Jurkat, Clone E6-1 (cell line): Measurements from ENCODE around the gene ACAP3.
A peak's percentile ranks its signal among the peaks of the same experiment; 100 is the strongest.
"Not testable (repeated sequence)": the region's sequence is repeated elsewhere in the genome, so short reads cannot be mapped to it uniquely, and the experiment has no call there.

Experiments
- DNase-seq: peaks from one replicate; pipeline ENCODE4 v3.0.0-alpha.2; 2011; ENCODE audit warnings: low read depth, low spot score
- H3K4me3 ChIP-seq: 2 replicates; pipeline ENCODE4 v1.5.1; 2011; ENCODE audit warnings: mild to moderate bottlenecking, low read length, control low read depth, moderate library complexity

The ACAP3 gene

DNA sequence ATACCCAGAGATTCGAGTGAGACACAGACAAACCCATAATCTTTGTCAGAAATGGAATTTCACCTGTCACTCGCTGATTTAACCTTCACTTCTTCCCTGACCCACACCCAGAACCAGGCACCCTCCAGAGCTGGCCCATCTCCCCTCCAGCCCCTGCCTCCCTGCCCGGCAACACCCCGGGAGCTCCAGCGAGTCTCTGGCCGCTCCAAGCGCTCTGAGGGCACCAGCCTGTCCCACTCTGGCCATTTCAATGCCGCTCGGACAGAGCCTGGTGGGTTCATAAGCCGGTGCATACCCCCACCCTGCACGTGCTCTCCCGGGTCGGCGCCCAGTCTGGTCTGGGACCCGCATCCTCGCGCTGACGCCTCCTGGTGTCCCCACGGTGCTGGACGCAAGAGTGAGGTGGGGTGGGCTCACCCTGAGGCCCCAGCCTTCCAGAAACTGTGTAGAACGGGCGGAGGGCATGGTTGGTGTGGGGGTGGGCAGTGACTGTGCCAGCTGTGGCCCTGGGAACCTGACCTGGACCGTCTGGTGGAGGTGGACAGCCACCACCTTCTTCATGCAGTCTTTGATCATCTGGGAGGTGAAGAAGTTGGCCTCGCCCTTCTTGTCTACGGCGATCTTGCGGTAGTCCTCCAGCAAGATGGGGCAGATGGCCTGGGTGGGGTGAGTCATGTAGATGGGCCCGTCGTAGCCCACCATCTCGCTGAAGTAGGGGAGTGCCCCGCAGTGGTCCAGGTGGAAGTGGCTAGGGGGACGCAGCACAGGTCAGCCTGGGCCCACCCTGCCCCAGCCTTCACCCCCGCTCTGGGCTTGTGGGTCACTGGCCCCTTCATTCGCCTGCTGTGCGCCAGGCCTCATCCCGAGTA, 11.3 kb upstream of the ACAP3 start:
- H3K4me3 ChIP-seq, result no peak overlapping the region
- no peak for DNase-seq

DNA sequence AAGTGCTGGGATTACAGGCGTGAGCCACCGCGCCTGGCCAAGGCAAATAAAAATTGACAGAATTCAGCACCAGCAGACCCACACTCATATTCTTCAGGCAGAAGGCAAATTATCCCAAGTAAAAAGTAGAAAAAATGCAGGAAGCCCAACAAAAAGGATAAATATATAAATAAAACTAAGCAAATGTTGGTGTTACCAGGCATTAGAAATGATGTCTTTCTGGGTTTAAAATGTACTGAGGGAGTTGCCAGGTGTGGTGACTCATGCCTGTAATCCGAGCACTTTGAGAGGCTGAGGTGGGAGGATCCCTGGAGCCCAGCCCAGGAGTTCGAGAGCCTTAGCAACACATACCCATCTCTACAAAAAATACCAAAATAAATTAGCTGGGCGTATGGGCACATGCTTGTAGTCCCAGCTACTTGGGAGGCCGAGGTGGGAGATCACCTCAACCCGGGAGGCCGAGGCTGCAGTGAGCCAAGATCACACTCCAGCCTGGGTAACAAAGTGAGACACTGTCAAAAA, 10.5 kb upstream of the ACAP3 start:
- no peak for DNase-seq
- H3K4me3 ChIP-seq, result no peak overlapping the region

DNA sequence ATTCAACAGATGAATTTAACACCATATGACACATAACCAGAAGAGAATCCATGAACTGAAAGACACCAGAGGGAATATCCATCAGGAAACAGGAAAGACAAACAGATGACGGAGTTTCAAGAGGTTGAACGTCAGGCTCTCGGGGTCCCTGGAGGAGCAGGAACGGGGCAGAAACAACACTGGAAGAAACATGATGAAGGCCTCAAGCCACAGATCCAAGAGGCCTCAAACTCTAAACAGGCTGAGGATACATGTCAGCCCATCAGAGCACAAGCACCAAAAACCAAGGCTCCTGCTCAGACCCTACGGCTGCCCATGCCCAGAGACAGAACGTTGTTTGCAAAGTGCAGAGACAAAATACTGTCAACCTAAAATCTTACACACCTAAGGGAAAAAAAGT, 9.7 kb upstream of the ACAP3 start:
- no peak overlapping the region for H3K4me3 ChIP-seq
- DNase-seq, result no peak

DNA sequence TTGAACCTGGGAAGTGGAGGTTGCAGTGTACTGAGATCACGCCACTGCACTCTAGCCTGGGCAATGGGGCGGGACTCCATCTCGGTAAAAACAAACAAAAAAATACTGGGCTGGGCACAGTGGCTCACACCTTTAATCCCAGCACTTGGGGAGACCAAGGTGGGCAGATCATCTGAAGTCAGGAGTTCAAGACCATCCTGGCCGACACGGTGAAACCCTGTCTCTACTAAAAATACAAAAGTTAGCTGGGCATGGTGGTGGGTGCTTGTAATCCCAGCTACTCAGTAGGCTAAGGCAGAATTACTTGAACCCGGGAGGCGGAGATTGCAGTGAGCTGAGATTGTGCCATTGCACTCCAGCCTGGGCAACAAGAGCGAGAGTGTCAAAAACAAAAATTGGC, 8.5 kb upstream of the ACAP3 start:
- H3K4me3 ChIP-seq, DNase-seq: not testable (repeated sequence)

DNA sequence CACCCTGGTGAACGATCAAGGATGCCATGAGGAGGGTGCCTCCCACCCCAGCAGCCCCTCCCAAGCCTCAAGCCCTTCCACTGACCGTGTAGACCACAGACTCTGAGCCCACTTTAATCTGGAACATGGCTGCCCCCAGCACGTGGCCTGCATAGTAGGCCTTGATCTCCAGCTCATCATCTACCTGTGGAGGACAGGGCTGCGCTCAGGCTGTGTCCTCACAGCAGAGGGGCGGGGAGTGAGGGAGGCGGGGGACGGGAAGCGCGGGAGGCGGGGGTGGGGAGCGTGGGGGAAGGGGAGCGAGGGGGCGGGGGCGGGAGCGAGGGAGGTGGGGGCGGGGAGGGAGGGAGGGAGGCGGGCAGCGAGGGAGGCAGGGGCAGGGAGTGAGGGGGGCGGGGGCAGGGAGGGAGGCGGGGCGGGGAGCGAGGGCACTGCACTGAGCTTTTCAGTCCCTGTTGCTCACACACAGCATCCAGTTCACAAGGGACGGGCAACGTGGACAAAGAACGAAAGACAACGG, 7.8 kb upstream of the ACAP3 start:
- H3K4me3 ChIP-seq, result no peak overlapping the region
- no peak for DNase-seq

DNA sequence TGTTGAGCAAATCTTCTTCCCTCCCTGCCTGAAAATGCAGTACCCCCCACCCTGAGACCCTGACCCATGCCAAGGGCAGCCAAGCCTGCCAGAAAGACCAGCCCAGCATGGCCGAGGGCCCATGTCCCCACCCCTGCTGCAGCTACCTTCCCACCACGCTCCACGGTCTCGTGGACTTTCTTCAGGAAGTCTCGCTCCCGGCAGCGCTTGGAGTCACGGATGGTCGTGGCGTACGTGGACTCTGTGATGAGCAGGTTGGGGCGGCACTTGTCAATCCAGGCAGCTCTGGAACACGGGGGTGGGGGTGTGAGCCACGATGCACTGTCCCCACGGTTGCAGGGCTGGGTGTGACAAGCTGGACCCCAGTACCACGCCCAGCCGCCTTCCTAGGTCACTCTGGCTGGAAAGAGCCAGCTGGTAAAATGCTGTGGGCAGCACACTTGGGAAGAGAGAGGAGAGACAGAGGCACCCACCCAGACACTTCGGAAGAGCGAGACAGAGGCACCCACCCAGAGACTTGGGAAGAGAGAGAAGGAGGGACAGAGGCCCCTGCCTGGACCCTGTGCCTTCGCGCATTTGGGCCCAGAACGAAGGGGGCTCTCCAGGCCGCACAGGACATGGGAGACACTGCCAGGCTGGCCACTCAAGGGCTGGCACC, 7.1 kb upstream of the ACAP3 start:
- no peak overlapping the region for H3K4me3 ChIP-seq
- DNase-seq, result no peak

DNA sequence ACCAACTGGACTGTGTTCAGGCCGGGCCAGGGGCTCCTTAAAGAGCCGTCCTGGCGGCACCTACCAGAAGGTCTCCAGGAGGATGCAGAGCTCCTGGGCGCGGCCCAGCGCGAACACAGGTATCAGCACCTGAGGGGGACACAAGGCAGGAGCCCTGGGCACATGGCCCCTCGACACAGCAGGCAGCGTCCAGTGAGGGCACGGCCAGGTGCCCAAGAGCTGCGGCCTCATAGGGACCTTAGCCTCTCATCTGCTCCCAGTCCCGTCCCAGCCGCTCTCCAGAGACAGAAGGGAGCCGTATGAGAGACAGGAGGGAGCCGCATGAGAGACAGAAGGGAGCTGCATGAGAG, 6.5 kb upstream of the ACAP3 start:
- no peak for DNase-seq
- no peak overlapping the region for H3K4me3 ChIP-seq

DNA sequence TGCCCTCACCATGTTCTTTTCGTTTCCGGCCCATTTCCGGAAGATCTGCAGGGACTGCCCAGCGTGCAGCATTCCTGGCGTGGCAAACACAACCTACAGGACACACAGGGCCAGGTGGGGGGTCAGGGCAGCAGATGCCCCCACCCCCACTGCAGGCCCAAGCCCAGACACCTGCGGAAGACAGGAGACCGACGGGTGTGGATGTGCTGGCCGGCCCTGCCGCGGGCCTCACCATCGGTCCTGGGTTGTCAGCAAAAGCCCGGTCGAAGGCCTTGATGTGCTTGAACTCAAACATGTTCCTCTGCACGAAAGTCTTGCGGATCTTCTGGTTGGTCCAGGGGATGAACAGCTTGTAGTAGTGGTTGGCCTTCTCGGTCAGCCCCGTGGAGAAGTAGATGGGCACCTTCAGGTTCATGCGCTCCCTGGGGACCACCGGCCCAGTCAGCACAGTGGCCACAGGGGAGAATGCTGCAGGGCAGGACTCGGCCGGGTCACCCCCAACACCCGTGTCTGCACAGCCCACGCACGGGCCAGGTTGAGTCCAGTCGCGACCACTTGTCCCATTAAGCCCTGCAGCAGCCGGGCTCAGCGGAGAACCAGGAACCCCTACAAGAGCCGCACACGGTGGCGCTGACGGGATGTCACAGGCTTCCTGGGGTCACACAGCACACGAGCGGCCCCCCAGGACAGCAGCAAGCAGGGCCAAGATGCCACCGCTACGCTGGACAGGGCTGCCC, 5.9 kb upstream of the ACAP3 start:
- DNase-seq, result no peak
- no peak overlapping the region for H3K4me3 ChIP-seq

DNA sequence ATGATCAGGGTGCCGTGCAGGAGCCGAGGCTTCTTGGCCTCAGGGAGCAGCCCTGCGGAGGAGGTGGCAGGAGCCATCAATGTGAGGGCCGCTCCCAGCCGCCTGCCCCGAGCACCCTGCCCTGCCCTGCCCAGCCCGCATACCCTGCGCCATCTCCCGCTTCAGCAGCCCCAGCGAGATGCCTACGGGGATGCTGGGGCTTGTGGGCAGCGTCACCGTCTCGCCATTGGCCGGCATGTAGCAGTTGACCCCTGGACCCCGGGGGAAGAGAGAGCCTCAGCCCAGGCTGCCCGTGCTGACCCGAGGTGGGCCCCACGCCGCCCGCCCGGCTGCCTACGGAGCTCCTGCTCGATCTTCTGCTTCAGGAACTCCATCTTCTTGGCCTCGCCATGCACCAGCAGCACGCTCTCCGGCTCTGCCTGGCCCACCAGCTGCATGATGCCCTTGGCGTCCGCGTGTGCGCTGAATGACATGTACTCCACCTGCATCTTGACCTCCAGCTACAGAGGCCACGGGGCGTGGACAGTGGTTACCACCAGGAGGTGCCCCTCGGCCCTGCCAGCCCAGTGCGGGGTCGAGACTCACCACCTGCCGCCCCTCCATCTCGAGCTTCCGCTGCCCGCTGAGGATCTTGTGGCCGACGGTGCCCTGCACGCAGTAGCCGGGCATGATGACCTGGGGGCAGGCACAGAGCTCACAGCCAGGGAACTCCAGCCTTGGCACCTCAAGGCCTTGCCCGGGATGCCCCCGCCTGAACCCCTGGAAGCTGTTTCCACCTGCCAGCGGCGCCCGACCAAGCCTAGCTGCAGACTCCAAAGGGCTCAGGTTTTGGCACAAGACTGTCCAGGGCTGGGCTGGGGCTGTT, 5.0 kb upstream of the ACAP3 start:
- DNase-seq, result no peak
- no peak overlapping the region for H3K4me3 ChIP-seq

DNA sequence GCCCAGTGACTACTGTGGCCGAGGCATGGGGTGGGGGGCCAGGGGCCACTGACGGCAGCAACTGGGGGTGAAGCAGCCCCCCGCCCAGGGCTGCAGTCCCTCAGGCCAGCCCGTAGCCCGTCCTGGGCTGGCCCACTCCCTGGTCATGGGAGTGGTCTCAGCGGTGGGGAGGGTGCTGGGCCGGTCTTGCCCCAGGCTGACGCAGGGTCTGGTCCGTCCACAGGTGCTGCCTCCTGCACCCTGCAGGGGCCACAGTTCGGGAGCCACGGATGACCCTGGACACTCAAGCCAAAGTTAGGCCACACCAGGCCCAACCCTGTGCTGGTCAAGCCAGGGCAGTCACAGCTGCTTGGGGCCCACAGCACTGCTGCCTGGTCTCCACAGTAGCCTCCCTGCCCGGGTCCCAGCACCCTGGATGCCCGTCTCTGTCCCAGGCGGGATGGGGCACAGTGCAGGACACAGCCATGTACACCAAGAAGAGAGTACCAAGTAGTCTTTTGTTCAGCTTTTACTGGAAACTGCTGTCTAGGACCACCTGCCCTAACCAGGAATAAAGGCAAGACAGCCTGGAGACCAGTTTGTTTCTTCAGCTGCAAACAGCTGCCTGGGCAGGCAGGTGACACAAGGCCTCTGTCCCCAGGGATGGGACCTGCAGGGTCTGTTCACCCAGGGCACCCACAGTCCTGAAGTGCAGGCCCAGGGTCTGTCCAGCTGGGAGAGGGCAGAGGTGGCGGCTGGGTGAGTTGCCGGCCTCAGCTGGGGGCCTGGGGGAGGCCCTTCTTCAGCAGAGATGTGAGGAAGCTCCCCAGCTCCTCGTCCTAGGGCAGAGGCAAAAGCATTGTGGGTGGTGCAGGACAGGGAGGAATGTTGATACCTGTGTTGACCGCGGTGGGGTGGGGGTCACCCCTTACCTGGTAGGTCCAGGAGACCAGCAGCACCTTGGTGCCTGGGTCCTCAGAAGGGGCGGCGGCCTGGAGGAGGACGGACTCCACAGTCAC, 3.7 kb upstream of the ACAP3 start:
- DNase-seq, result no peak
- H3K4me3 ChIP-seq, result no peak overlapping the region

DNA sequence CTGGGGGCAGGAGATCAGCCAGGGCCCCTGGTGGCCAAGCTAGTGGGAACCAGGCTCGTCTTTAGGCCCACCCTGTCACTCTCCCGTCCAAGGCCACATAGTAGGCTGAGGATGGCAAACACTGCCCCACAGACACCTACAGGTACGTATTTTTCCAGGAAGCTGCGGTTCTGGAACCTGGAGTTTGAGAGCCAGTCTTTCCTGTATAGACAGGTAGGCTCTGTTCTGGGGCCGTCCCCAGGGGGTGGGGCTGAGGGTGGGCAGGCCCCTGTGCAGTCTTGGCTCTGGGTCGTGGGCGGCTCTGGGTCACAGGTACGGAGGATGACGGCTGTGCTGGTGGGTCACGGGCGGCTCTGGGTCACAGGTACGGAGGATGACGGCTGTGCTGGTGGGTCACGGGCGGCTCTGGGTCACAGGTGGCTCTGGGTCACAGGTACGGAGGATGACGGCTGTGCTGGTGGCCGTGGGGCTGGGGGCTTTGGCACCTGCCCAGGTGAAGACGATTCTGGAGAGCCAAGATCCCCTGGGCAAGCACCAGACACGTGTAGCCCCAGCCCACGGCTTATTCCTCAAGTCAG, 2.8 kb upstream of the ACAP3 start:
- H3K4me3 ChIP-seq, result no peak overlapping the region
- no peak for DNase-seq

DNA sequence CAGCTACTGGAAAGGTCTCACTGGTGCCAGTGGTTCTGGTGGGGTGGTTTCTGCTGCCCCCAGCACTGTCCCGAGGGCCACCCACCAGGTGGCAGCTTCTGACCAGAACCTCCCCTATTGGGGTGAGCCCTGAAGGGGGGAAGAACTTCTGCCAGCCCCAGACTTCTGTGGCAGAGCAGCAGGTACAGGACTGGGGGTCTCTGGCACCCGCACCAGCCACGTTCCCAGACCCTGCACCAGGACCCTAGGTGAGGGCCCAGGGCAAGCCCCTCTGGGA, 2.3 kb upstream of the ACAP3 start:
- H3K4me3 ChIP-seq, result no peak overlapping the region
- DNase-seq, result no peak

DNA sequence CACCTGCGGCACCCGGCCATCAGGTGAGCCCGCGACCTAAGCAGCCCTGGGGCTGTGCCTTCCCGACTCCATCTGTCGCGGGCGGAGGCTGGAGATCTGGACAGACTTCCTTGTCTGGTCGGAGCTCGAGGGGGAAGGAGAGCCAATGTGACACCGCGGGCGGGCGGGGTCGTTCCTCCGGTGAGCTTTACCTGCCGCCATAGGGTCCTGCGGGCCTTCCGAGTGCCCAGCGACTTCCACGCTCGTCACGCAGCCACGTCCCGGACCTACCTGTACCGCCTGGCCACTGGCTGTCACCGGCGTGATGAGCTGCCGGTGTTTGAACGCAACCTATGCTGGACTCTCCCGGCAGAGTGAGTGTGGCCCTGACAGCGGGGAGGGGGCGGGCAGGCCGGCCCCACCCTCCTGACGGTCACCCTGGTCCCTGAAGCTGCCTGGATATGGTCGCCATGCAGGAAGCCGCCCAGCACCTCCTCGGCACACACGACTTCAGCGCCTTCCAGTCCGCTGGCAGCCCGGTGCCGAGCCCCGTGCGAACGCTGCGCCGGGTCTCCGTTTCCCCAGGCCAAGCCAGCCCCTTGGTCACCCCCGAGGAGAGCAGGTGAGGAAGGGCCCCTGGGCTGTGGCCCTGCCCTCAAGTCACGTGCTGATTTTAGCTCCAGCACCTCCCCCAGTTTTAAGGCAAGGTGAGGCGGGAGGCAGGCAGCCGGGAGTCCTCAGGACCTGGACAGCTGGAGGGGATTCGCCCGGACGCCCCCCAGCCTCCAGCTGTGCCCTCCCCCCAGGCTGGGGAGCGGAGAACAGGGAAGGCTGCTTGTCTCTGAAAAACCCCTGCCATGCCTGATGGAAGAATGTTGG, 1.8 kb upstream of the ACAP3 start:
- H3K4me3 ChIP-seq, result peak overlapping the region; percentile 64
- DNase-seq, result no peak

DNA sequence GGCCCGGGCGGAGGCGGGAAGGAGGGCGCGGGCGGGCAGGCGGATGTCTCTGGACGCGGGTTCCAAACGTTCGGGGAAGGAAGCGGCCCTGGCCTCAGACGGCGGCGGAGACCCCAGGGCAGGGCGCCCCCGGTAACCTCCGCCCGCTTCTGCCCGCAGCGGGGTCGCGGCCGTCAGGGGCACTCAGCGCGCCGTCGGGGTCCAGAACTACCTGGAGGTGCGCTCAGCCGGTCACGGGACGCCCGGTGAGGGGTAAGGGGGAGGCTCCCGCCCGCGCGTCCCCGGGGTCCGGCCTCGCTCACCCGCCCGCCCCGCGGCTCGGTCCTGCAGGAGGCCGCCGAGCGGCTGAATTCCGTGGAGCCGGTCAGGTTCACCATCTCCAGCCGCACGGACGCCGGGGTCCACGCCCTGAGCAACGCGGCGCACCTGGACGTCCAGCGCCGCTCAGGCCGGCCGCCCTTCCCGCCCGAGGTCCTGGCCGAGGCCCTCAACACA, 1.1 kb upstream of the ACAP3 start:
- no peak for DNase-seq
- H3K4me3 ChIP-seq, result peak overlapping the region; percentile 64

DNA sequence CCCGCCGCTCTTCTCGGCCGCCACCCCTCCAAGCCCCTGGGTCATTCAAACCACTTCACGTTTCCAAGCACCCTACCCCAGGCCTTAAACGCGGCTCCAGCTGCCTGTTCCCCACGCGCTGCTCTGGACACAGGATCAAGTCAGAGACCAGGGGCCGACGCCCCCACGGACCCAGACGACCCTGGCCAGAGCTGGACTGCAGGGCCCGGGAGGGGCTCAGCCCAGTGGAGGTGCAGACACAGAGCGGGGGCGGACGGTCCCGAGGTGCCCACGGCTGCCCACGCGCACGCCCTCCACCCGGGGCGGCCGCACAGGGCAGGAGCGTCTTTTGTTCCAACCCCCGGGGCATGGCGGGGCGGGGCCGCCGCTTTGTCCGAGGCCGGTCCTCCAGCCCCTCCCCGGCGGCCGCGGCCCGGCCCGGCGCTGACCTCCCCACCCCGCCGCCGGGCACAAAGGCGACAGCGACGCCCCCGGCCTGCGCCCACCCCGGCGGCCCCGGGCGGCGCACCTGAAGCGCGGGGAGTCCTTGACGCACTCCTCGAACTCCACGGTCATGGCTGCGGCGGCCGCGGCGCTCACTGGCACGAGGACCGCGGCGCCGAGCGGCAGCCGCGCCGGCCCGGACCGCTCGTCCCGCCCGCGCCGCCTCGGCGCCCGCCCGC, 338 bp downstream of the ACAP3 start:
- no peak for DNase-seq
- H3K4me3 ChIP-seq, result peak overlapping the region; percentile 81

DNA sequence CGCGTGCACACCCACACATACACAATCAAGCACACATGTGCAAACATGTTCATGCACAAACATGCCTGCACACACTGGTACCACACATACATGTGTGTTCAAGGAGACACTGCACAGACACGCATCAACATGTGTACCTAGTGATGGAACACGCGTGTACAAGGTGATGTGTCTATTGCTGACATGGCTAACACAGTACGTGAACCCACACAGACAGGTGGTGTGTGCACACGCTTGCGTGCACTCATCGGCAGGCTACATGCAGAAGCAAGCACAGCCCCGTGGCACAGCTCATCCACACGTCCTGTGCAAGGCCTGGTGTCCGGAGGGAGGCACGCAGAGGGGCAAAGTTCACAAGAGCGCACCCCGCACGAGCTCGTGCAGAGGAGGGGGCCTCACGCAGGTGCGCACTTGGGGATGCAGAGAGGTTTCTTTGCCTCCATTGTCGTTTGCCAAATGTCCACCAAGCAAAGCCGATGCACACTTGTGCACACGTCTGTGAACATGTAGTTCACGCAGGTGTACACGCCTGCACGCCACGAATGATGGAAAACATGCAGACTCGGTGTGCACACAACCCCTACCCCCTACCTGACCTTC, 969 bp downstream of the ACAP3 start:
- DNase-seq, result no peak
- H3K4me3 ChIP-seq, result peak overlapping the region; percentile 81
